Measurements from ENCODE around the gene GPATCH2L.

DNA sequence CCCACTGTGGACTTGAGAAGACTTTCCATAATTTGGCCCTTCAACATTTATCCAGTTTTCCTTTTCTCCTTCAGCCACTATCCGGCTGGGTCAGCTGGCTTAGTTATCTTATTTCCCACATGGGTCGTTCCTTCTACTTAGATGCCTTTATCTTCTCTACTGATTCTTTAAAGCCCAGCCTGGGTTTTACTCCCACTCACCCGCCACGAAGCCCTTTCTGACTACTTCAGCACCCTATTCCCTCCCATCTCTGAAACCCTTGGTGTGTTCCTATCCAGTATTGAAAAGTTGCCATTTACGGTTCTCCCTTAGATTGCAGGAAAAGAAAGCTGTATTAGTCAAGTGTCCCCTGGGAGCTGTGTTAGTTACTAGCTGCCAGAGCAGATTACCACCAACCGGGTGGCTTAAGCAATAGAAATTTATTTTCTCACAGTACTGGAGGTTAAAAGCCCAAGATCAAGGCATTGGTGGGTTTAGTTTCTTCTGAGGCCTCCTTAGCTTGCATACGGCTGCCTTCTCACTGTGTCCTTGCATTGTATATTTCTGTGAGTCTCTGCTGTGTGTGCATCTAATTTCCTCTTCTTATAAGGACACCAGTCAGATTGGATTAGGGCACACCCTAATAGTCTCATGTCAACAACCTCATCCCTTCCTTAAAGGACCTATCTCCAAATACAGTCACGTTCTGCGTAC lies 105.5 kb downstream of the GPATCH2L start:
- TF ChIP-seq, protein P1, sequence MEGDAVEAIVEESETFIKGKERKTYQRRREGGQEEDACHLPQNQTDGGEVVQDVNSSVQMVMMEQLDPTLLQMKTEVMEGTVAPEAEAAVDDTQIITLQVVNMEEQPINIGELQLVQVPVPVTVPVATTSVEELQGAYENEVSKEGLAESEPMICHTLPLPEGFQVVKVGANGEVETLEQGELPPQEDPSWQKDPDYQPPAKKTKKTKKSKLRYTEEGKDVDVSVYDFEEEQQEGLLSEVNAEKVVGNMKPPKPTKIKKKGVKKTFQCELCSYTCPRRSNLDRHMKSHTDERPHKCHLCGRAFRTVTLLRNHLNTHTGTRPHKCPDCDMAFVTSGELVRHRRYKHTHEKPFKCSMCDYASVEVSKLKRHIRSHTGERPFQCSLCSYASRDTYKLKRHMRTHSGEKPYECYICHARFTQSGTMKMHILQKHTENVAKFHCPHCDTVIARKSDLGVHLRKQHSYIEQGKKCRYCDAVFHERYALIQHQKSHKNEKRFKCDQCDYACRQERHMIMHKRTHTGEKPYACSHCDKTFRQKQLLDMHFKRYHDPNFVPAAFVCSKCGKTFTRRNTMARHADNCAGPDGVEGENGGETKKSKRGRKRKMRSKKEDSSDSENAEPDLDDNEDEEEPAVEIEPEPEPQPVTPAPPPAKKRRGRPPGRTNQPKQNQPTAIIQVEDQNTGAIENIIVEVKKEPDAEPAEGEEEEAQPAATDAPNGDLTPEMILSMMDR (IDR thresholded peaks at IDR 0.05) = no peak
- TF ChIP-seq ZFX (IDR thresholded peaks at IDR 0.05; ENCODE audit: borderline replicate concordance) = no peak
